H9 (cell line): ENCODE results near the gene CD72. TPM values are rescaled to one million over a fixed set of nuclear protein-coding genes. Genes with fewer than 3 reads are reported as not detected.

ENCODE experiments used
- DNase-seq: peaks from one replicate; pipeline ENCODE4 v3.0.0-alpha.2; 2017
- H2AFZ ChIP-seq: one replicate; pipeline ENCODE4 v1.6.1; 2013; ENCODE audit warnings: mild to moderate bottlenecking, low read length, control low read depth, moderate library complexity
- H2AK5ac ChIP-seq: 2 replicates; pipeline ENCODE4 v1.6.1; 2013; ENCODE audit warnings: low read length, control low read depth, mixed read lengths; ENCODE audit not compliant: insufficient read length
- H2BK120ac ChIP-seq: one replicate; pipeline ENCODE4 v1.6.1; 2013; ENCODE audit warnings: low read depth, mild to moderate bottlenecking, low read length, control low read depth, inconsistent platforms; ENCODE audit not compliant: poor library complexity, severe bottlenecking
- H2BK12ac ChIP-seq: 2 replicates; pipeline ENCODE4 v1.6.1; 2013; ENCODE audit warnings: low read length, control low read depth, mixed read lengths, low read depth; ENCODE audit not compliant: insufficient read length
- H2BK15ac ChIP-seq: 2 replicates; pipeline ENCODE4 v1.6.1; 2013; ENCODE audit warnings: low read depth, low read length, control low read depth
- H2BK20ac ChIP-seq: one replicate; pipeline ENCODE4 v1.6.1; 2013; ENCODE audit warnings: low read depth, mild to moderate bottlenecking, low read length, control low read depth, inconsistent platforms; ENCODE audit not compliant: poor library complexity, severe bottlenecking
- H2BK5ac ChIP-seq: 2 replicates; pipeline ENCODE4 v1.6.1; 2013; ENCODE audit warnings: low read length, control low read depth, mixed read lengths; ENCODE audit not compliant: insufficient read length
- H3K14ac ChIP-seq: 2 replicates; pipeline ENCODE4 v1.6.1; 2013; ENCODE audit warnings: low read length, control low read depth; ENCODE audit not compliant: insufficient read depth
- H3K18ac ChIP-seq: 2 replicates; pipeline ENCODE4 v1.6.1; 2013; ENCODE audit warnings: low read depth, mild to moderate bottlenecking, mixed read lengths, low read length, control low read depth; ENCODE audit not compliant: insufficient read length
- H3K23ac ChIP-seq: 2 replicates; pipeline ENCODE4 v1.6.1; 2013; ENCODE audit warnings: low read length, control low read depth, mixed read lengths, low read depth; ENCODE audit not compliant: insufficient read length
- H3K23me2 ChIP-seq: 2 replicates; pipeline ENCODE4 v1.6.1; 2013; ENCODE audit warnings: low read depth, mild to moderate bottlenecking, mixed read lengths, low read length, control low read depth; ENCODE audit not compliant: insufficient read length, poor library complexity, severe bottlenecking
- H3K27ac ChIP-seq: 2 replicates; pipeline ENCODE4 v1.5.1; 2013; ENCODE audit warnings: low read length, control low read depth, mixed read lengths, low read depth; ENCODE audit not compliant: insufficient read length
- H3K27me3 ChIP-seq: 2 replicates; pipeline ENCODE4 v1.6.1; 2013; ENCODE audit warnings: low read length, control low read depth, inconsistent platforms; ENCODE audit not compliant: insufficient read depth
- H3K4ac ChIP-seq: 2 replicates; pipeline ENCODE4 v1.6.1; 2013; ENCODE audit warnings: low read depth, mild to moderate bottlenecking, control low read depth, inconsistent platforms, low read length, moderate library complexity
- H3K4me1 ChIP-seq: 2 replicates; pipeline ENCODE4 v1.6.1; 2013; ENCODE audit warnings: low read length, control low read depth, inconsistent platforms; ENCODE audit not compliant: insufficient read depth
- H3K4me2 ChIP-seq: 2 replicates; pipeline ENCODE4 v1.6.1; 2013; ENCODE audit warnings: low read length, control low read depth, mixed read lengths; ENCODE audit not compliant: insufficient read length, insufficient read depth
- H3K56ac ChIP-seq: 2 replicates; pipeline ENCODE4 v1.6.1; 2013; ENCODE audit warnings: low read depth, mild to moderate bottlenecking, mixed read lengths, low read length, control low read depth; ENCODE audit not compliant: insufficient read length
- H3K79me1 ChIP-seq: 2 replicates; pipeline ENCODE4 v1.6.1; 2013; ENCODE audit warnings: low read depth, mild to moderate bottlenecking, moderate library complexity, low read length, control low read depth, inconsistent platforms; ENCODE audit not compliant: insufficient read depth, poor library complexity, severe bottlenecking
- H3K79me2 ChIP-seq: 2 replicates; pipeline ENCODE4 v1.6.1; 2013; ENCODE audit warnings: low read length, control low read depth, inconsistent platforms; ENCODE audit not compliant: insufficient read depth
- H3K9ac ChIP-seq: 2 replicates; pipeline ENCODE4 v1.6.1; 2013; ENCODE audit warnings: low read length, control low read depth, mixed read lengths; ENCODE audit not compliant: insufficient read length; ENCODE audit errors: extremely low read depth
- H3K9me3 ChIP-seq: one replicate; pipeline ENCODE4 v1.6.1; 2013; ENCODE audit warnings: low read depth, low read length, inconsistent platforms; ENCODE audit not compliant: control insufficient read depth
- H3T11ph ChIP-seq: one replicate; pipeline ENCODE4 v1.6.1; 2013; ENCODE audit warnings: mild to moderate bottlenecking, low read length, control low read depth, inconsistent platforms
- H4K20me1 ChIP-seq: one replicate; pipeline ENCODE4 v1.6.1; 2013; ENCODE audit not compliant: control insufficient read depth, insufficient read length, insufficient read depth
- H4K5ac ChIP-seq: 2 replicates; pipeline ENCODE4 v1.6.1; 2013; ENCODE audit warnings: low read depth, mild to moderate bottlenecking, mixed read lengths, low read length, control low read depth; ENCODE audit not compliant: insufficient read length
- H4K8ac ChIP-seq: replicated peaks from 2 replicates; pipeline ENCODE4 v1.6.1; 2013; ENCODE audit warnings: low read length, control low read depth, mixed read lengths, low read depth; ENCODE audit not compliant: insufficient read length
- H4K91ac ChIP-seq: 2 replicates; pipeline ENCODE4 v1.6.1; 2013; ENCODE audit warnings: low read depth, mild to moderate bottlenecking, moderate library complexity, mixed read lengths, low read length, control low read depth; ENCODE audit not compliant: insufficient read length
- H3K27ac Mint-ChIP-seq, 3 experiments: 2 replicates in 2 of 3; 3 replicates in 1 of 3; pipeline ENCODE4 v1.8.0; 2020 to 2021; ENCODE audit warnings: mixed read lengths in 3 of 3, mild to moderate bottlenecking in 1 of 3, moderate library complexity in 1 of 3
- H3K27me3 Mint-ChIP-seq: 2 replicates; pipeline ENCODE4 v1.8.0; 2021; ENCODE audit warnings: low read depth, mild to moderate bottlenecking, moderate library complexity, mixed read lengths
- H3K36me3 Mint-ChIP-seq, 3 experiments: 2 replicates in 2 of 3; 3 replicates in 1 of 3; pipeline ENCODE4 v1.8.0; 2020 to 2021; ENCODE audit warnings: low read depth in 3 of 3, mixed read lengths in 3 of 3; ENCODE audit not compliant: insufficient read depth in 1 of 3
- H3K4me1 Mint-ChIP-seq, 2 experiments: 2 replicates each; pipeline ENCODE4 v1.8.0; 2020; ENCODE audit warnings: mixed read lengths in 2 of 2
- H3K4me3 Mint-ChIP-seq, 2 experiments: 2 replicates in 1 of 2; 3 replicates in 1 of 2; pipeline ENCODE4 v1.8.0; 2020 to 2021; ENCODE audit warnings: mild to moderate bottlenecking in 2 of 2, mixed read lengths in 2 of 2, moderate library complexity in 1 of 2
- H3K9me3 Mint-ChIP-seq, 2 experiments: 2 replicates in 1 of 2; 3 replicates in 1 of 2; pipeline ENCODE4 v1.8.0; 2020; ENCODE audit warnings: mild to moderate bottlenecking in 2 of 2, mixed read lengths in 2 of 2, moderate library complexity in 1 of 2
- CTCF ChIP-seq: fragments of 200-600 bp; sonication (generic); conservative IDR thresholded peaks from 3 replicates; pipeline ENCODE4 v1.8.0; 2021; ENCODE audit warnings: antibody characterized with exemption, mild to moderate bottlenecking
- WGBS: extraction: QIAGEN DNeasy Blood & Tissue Kit; methylation state at CpG from one replicate; pipeline ENCODE4 v1.1.7; 2013; ENCODE audit warnings: missing lambda C conversion rate, low lambda C conversion rate, mixed read lengths; ENCODE audit not compliant: insufficient read length; ENCODE audit errors: extremely low coverage; 5-methylcytosine and 5-hydroxymethylcytosine counted together
- total RNA-seq: library from RNA; stranded (reverse); gene quantifications from 2 replicates; pipeline ENCODE4 v1.2.1, GENCODE V29; 2021

CD72 gene
- total RNA-seq, 1 experiment from 2014 or later = 3.9 TPM

- H3K27ac ChIP-seq = no peak overlapping the region
- H4K8ac ChIP-seq = no peak overlapping the region
- no CpG with 5 or more reads among the region's 7 CpGs for WGBS
- no peaks in the 10 kb centered on the region for H3K79me2 ChIP-seq
- no peak overlapping the region for H2BK20ac ChIP-seq
- H4K91ac ChIP-seq = no peak overlapping the region
- H3K27me3 ChIP-seq = 0 out of 2 replicates have a peak, but pooled peaks cover 2% of the 10 kb centered on the region
- Mint-ChIP-seq H3K36me3 (no peaks in the 10 kb centered on the region), H3K9me3 (no peaks in the 10 kb centered on the region; a peak in 1 of 5 replicates), H3K27me3 (peaks cover 16% of the 10 kb centered on the region), H3K27ac (no peak overlapping the region), H3K4me1 (peaks cover 30 to 38% of the 10 kb centered on the region in 2 experiments), H3K4me3 (no peak overlapping the region)
- peaks cover 3% of the 10 kb centered on the region; the same call in 1 of the 2 replicates for H3K4me1 ChIP-seq
- DNase-seq = no peak
- no peak overlapping the region for H3K4ac ChIP-seq
- H3K23ac ChIP-seq = no peak overlapping the region
- H3K56ac ChIP-seq = no peak overlapping the region
- no peak overlapping the region for H2BK15ac ChIP-seq
- no peak for TF ChIP-seq CTCF
- H4K20me1 ChIP-seq = no peaks in the 10 kb centered on the region
- no peaks in the 10 kb centered on the region for H3K79me1 ChIP-seq
- no peak overlapping the region for H2AFZ ChIP-seq
- no peak overlapping the region for H3K14ac ChIP-seq
- no peak overlapping the region for H3K18ac ChIP-seq
- no peak overlapping the region for H4K5ac ChIP-seq
- H2BK120ac ChIP-seq = no peak overlapping the region
- H2BK5ac ChIP-seq = no peak overlapping the region
- H3K9ac ChIP-seq = no peak overlapping the region
- peaks cover 1% of the 10 kb centered on the region for H3K23me2 ChIP-seq
- no peak overlapping the region for H3T11ph ChIP-seq
- no peak overlapping the region for H2BK12ac ChIP-seq
- H3K4me2 ChIP-seq = no peak overlapping the region
- no peak overlapping the region for H2AK5ac ChIP-seq
- H3K9me3 ChIP-seq = no peaks in the 10 kb centered on the region
These were observed 34.0 kb upstream of the CD72 start for GRCh38 chr9:35651956-35652828.
